Adrenal gland (tissue), 5 donors: ENCODE results near the gene HHAT.

ENCODE experiments used
- CTCF ChIP-seq, 6 experiments: fragments of 450-650 bp in 4 of 6; fragments of 200-600 bp in 2 of 6; sonication (generic) in 1 of 6; IDR thresholded peaks; 1 replicate in 5 of 6; 2 replicates in 1 of 6; pipeline versions ENCODE4 v1.5.1 to v1.8.0; 2016 to 2021; ENCODE audit warnings: antibody characterized with exemption in 6 of 6, mild to moderate bottlenecking in 2 of 6, moderate library complexity in 1 of 6
- POLR2A ChIP-seq, 2 donors: fragments of 450-650 bp; IDR thresholded peaks; one replicate each; pipeline ENCODE4 v1.6.1; 2017; ENCODE audit warnings: antibody characterized with exemption in 2 of 2, mild to moderate bottlenecking in 2 of 2, moderate library complexity in 1 of 2
- donor health status: DM: no; HTN: no; CAD: no.

GRCh38 chr1:210645582-210646257 is 317.0 kb downstream of the HHAT start:
- TF ChIP-seq CTCF (IDR thresholded peaks at IDR 0.05): no peak
- no peak for TF ChIP-seq POLR2A (IDR thresholded peaks at IDR 0.05)
